Heart right ventricle (tissue), 16 donors: ENCODE measurements around the gene COL5A1. TPM values are rescaled to one million over a fixed set of nuclear protein-coding genes. Genes with fewer than 3 reads are reported as not detected.

Experiments used
- ATAC-seq, 8 donors: fragments of 200-7000 bp; cut with Tn5 transposase; one replicate each; pipeline ENCODE4 v1.9.1; 2020; ENCODE audit warnings: mild to moderate bottlenecking in 8 of 8, moderate library complexity in 8 of 8, moderate number of reproducible peaks in 1 of 8
- DNase-seq, 2 donors: peaks; one replicate each; pipeline ENCODE4 v3.0.0-alpha.2; 2020
- H3K27ac ChIP-seq, 10 donors: fragments of 200-600 bp; sonication (generic) in 2 of 10; one replicate each; pipeline versions ENCODE4 v1.5.0 to v1.8.0; 2020 to 2022; ENCODE audit warnings: mild to moderate bottlenecking in 3 of 10
- H3K27me3 ChIP-seq, 7 donors: fragments of 200-600 bp; one replicate each; pipeline ENCODE4 v1.8.0; 2021 to 2022; ENCODE audit warnings: mild to moderate bottlenecking in 2 of 7
- H3K36me3 ChIP-seq, 9 donors: fragments of 200-600 bp; sonication (generic) in 1 of 9; one replicate each; pipeline versions ENCODE4 v1.5.0 to v1.8.0; 2020 to 2022; ENCODE audit warnings: mild to moderate bottlenecking in 2 of 9
- H3K4me1 ChIP-seq, 9 donors: fragments of 200-600 bp; sonication (generic) in 1 of 9; one replicate each; pipeline versions ENCODE4 v1.5.0 to v1.8.0; 2020 to 2022; ENCODE audit warnings: mild to moderate bottlenecking in 4 of 9
- H3K4me3 ChIP-seq, 10 donors: fragments of 200-600 bp; sonication (generic) in 2 of 10; one replicate each; pipeline versions ENCODE4 v1.5.0 to v1.8.0; 2020 to 2022; ENCODE audit warnings: mild to moderate bottlenecking in 7 of 10, moderate library complexity in 2 of 10
- H3K9me3 ChIP-seq, 11 donors: fragments of 200-600 bp in 10 of 11; sonication (generic) in 2 of 11; one replicate each; pipeline versions ENCODE4 v1.5.0 to v1.8.0; 2013 to 2022; ENCODE audit warnings: mild to moderate bottlenecking in 2 of 11, control low read depth in 1 of 11, moderate library complexity in 1 of 11
- WGBS, 2 donors: extraction: QIAGEN DNeasy Blood & Tissue Kit; methylation state at CpG; one replicate each; pipeline ENCODE4 v1.1.7; 2013; ENCODE audit warnings: inconsistent platforms in 1 of 2; 5-methylcytosine and 5-hydroxymethylcytosine counted together
- intact Hi-C, 10 donors: fragments of 100-400 bp; cut with DNase I; formaldehyde crosslinking; loops; one replicate each; pipeline versions ENCODE4 v1.11.1 to v1.14.2; 2022
- polyA plus RNA-seq, 2 donors: library from polyadenylated mRNA; stranded (reverse); fragments of 200-250 nt; gene quantifications; one replicate each; pipeline ENCODE4 v1.2.3, GENCODE V29; 2013
- total RNA-seq, 10 donors: library from RNA; stranded (reverse); fragmentation: NEBNext Ultra II Directional in 3 of 10; extraction: Animal tissue kit (Norgen Biotek cat#: 25700) in 3 of 10; gene quantifications; one replicate each; pipeline versions ENCODE4 v1.2.1 to v1.2.4, GENCODE V29; 2021 to 2023
- TF ChIP-seq, protein P1 (sequence below), 9 donors: fragments of 200-600 bp; sonication (generic) in 2 of 9; IDR thresholded peaks; one replicate each; pipeline versions ENCODE4 v1.5.0 to v1.8.0; 2021 to 2022; ENCODE audit warnings: antibody characterized with exemption in 9 of 9, mild to moderate bottlenecking in 5 of 9, moderate library complexity in 1 of 9
- donor health status: Arrhythmogenic right ventricular cardiomyopathy.
- donor health status: ischemic (EF 13 %, LVEDD 7.1; RV severe dilation, severe dysfunction).
- donor health status: healthy with polysubstance abuse.
- donor health status: DM: no; HTN: yes; CAD: no.
- donor health status: DM: no; HTN: no; CAD: no.
- donor health status: ischemic (EF 25% LVEDD 6.9; RV normal size, moderate dysfunction).
- donor health status: ischemic (EF 25% LVEDD 5.7; RV mildly dilated, moderate dysfunction).
- donor health status: healthy.
- donor health status: DM: yes; HTN: yes; CAD: no.
- donor health status: Ischemic cardiomyopathy.
- donor health status: ischemic (EF 35%, LVEDD 5.7; RV mildly dilated, moderate dysfunction).
- donor health status: nonischemic (EF 11% LVEDD 7.7; RV severe dilation, severe dysfunction).
- donor health status: DM: yes; HTN: yes; CAD: no.
- donor health status: PGD.
- donor health status: ischemic (EF 29% LVEDD 5.4; RV normal size, mild dysfunction).
- donor health status: nonischemic (EF 23%, LVEDD 6.1; RV moderate dilation, normal function).

Gene COL5A1
- total and polyA plus RNA-seq, 12 donors, result 8.1 to 60.0 (median 13.3) TPM

DNA sequence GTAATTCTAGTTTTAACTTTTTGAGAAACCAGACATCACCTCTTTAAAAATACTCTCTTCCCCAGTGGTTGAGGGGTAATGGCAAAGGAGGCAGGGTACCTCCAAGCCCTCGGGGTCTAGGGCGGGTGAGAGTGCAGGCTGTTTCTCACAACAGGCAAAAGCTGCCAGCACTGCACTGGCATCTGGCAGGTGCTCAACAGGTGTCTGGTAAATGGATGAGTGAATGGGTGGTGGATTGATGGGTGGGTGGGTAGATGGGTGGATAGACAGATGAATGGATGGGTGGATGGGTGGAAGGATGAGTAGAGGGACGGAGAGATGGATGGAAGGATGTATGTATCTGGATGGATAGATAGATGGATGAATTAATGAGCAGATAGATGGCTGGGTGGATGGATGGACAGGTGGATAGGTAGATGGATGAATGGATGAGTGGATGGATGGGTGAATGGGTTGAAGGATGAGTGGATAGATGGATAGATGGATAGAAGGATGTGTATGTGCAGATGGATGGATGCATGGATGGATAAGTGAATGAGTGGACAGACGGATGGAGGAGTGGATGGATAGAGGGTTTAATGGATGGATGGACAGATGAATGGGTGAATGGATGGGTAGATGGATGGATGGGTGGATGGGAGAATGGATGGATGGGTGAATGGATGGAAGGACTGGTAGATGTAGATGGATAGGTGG is 84.6 kb downstream of the COL5A1 start:
- ATAC-seq (no peak), DNase-seq (no peak)
- TF ChIP-seq, protein P1, sequence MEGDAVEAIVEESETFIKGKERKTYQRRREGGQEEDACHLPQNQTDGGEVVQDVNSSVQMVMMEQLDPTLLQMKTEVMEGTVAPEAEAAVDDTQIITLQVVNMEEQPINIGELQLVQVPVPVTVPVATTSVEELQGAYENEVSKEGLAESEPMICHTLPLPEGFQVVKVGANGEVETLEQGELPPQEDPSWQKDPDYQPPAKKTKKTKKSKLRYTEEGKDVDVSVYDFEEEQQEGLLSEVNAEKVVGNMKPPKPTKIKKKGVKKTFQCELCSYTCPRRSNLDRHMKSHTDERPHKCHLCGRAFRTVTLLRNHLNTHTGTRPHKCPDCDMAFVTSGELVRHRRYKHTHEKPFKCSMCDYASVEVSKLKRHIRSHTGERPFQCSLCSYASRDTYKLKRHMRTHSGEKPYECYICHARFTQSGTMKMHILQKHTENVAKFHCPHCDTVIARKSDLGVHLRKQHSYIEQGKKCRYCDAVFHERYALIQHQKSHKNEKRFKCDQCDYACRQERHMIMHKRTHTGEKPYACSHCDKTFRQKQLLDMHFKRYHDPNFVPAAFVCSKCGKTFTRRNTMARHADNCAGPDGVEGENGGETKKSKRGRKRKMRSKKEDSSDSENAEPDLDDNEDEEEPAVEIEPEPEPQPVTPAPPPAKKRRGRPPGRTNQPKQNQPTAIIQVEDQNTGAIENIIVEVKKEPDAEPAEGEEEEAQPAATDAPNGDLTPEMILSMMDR (IDR thresholded peaks at IDR 0.05), result no peak
- 95 to 96% methylated on average over 4 of the region's 4 CpGs for WGBS, 2 donors
- Histone ChIP-seq H3K27me3 (peaks cover 0 to 7% (median 0%) of the 10 kb centered on the region in 7 donors), H3K9me3 (no peaks in the 10 kb centered on the region), H3K27ac (no peak overlapping the region), H3K4me3 (no peak overlapping the region), H3K36me3 (peaks cover 0 to 14% (median 0%) of the 10 kb centered on the region in 9 donors), H3K4me1 (peaks cover 0 to 29% (median 12%) of the 10 kb centered on the region in 9 donors)
- intact Hi-C loops, result no loop called here

DNA sequence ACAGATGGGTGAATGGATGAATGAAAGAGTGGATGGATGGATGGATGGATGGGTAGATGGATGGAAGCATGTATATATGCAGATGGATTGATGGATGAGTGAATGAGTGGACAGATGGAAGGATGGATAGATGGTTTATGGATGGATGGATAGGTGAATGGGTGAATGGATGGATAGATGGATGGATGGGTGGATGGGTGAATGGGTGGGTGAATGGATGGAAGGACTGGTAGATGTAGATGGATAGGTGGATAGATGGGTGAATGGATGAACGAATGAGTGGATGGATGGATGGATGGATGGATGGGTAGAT is 85.1 kb downstream of the COL5A1 start:
- intact Hi-C loops, result no loop called here
- ATAC-seq (no peak), DNase-seq (no peak)
- TF ChIP-seq, protein P1 (IDR thresholded peaks at IDR 0.05), result no peak
- peaks cover 0 to 19% (median 0%) of the 10 kb centered on the region in 9 donors for H3K36me3 ChIP-seq
- peaks cover 0 to 7% (median 0%) of the 10 kb centered on the region in 7 donors for H3K27me3 ChIP-seq
- peaks cover 0 to 33% (median 15%) of the 10 kb centered on the region in 9 donors for H3K4me1 ChIP-seq
- no peaks in the 10 kb centered on the region for H3K9me3 ChIP-seq
- no peak overlapping the region for H3K27ac ChIP-seq
- H3K4me3 ChIP-seq, result no peak overlapping the region
- 88 to 92% methylated on average over 1 of the region's 1 CpG for WGBS, 2 donors

DNA sequence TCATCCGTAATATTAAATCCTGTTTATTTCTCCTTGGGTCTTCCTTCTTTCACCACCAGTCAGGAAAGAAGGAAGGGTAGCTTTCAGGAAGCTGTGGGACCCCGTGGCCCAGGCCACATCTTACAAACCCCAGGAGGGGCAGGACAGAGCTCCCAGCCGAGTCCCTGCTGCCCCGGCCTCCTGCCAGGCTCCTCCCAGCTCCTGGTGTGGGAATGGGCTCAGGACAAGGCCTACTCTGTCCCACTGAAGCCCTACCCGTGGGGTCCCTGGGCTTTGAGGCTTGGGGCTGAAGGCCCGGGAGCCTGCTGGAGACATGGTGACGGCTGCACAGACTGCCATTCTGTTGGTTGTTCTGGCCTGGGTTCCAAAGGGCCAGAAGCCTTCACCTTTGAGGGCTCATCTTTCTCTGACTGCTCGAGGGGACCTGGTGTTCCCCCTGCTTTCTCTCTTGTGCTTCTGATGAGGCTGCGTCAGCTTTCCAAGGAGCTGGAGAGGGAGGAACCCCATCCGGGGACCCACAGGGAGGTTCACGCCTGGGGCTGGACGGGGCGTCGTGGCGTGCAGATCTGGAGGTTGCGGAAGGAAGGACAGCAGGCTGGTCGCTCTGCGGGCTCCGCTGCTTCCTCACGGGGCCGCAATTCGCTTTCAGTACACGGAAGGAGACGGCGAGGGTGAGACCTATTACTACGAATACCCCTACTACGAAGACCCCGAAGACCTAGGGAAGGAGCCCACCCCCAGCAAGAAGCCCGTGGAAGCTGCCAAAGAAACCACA is 86.6 kb downstream of the COL5A1 start:
- Histone ChIP-seq H3K4me1 (peaks cover 0 to 48% (median 17%) of the 10 kb centered on the region in 9 donors), H3K27ac (peak overlapping the region in 3 of 10 donors; percentile 6 to 17 (median 10)), H3K4me3 (no peak overlapping the region), H3K9me3 (no peaks in the 10 kb centered on the region), H3K27me3 (peaks cover 0 to 4% (median 0%) of the 10 kb centered on the region in 7 donors), H3K36me3 (peaks cover 0 to 25% (median 0%) of the 10 kb centered on the region in 9 donors)
- ATAC-seq, result peak in 1 of 8 donors; percentile 22
- no peak for DNase-seq
- 85 to 86% methylated on average over 29 of the region's 29 CpGs for WGBS, 2 donors
- intact Hi-C loops, result no loop called here
- TF ChIP-seq, protein P1 (IDR thresholded peaks at IDR 0.05), result no peak

DNA sequence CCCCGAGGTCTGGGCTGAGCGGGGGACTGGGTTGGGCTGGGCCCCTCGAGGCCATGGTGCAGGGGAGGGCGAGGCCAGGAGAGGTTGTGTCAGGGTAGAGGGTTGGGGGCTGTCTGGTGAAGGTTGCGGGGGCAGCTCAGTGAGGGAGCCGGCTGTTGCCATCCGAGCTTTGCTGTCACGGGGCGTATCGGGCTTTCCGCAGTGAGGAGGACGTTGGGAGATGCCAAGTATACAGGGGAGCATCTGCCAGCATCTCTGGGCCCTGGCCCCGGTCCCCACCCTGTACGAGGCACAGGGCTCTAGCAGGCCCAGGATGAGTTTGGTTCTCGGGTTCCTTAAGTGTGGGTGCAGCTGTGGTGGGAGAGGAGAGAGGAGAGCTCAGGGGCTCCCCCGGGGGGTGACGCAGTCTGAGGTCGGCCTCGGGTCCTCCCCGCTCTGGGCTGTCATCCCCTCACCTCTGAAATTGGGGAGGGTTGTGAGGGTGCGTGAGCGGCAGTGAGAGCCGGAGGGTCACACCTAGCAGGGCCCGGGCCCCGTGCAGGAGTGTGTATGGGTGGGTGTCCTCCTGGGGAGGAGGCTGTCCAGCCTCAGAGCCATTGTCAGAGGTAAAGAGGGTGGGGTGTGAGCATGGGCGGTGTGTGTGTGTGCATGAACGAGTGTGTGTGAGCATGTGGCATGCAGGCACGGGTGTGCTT is 87.3 kb downstream of the COL5A1 start:
- WGBS, 2 donors, result 89 to 90% methylated on average over 28 of the region's 28 CpGs
- Histone ChIP-seq H3K27ac (peak overlapping the region in 2 of 10 donors; percentile 6 to 17), H3K27me3 (no peaks in the 10 kb centered on the region), H3K4me3 (no peak overlapping the region), H3K36me3 (peaks cover 0 to 25% (median 0%) of the 10 kb centered on the region in 9 donors), H3K9me3 (no peaks in the 10 kb centered on the region), H3K4me1 (peaks cover 0 to 53% (median 22%) of the 10 kb centered on the region in 9 donors)
- DNase-seq (peak in 1 of 2 donors; percentile 8), ATAC-seq (no peak)
- TF ChIP-seq, protein P1 (IDR thresholded peaks at IDR 0.05), result no peak
- intact Hi-C loops, result no loop called here
